NCI-H510A treated with DMSO at 0.1 percent for 48 hours (cell line): ENCODE data around the gene KCTD16.

Experiments used
- DNase-seq: peaks from one replicate; lab custom pipeline; 2025; lab: John Stamatoyannopoulos, UW

The KCTD16 gene

DNA sequence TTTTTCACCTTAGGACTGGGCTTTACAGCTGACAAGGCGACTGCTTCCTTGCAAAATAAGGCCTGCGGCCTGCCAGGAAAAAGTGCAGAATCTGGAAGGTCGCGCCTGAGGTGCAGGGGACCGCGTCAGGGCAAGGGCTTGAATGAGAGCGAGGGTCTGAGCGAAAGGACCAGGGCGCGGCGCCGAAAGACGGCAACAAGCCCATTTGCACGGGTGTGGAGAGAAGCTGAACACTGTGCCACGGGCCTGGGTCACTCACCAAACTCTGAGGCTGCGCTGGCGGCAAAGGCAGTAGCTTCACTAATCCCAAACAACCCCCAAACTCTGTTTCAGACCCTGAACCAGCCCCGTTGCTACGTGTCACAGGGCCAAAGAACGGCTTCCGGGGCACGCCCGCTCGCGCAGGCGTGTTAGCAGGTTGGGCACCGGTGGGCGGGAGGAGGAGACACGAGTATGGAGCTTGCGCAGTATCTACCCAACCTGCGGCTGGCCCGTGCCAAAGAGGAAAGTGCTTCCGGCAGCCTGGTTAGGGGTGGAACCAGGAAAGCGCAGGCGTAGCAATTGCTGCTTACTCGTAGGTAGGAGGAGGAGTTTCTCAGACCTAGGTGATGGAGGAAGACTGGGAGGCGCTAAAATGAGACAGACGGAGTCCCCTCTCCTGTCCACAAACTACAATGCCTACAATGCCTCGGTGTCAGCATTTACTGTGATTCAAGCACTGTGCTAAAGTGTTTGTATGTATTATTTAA, at the start of gene KCTD16, which contains the start of gene YIPF5:
Gene KCTD16, plus strand, starts transcription at position 598 of the 749 bp plus-strand sequence.
Gene YIPF5, minus strand, starts transcription at position 384 of the 749 bp plus-strand sequence. CDS start 704 bp downstream, outside the sequence.
- peak; percentile 84 for DNase-seq

- DNase-seq = no peak
Observed at GRCh38 chr5:144121577-144121976, 49.1 kb upstream of the KCTD16 start.

GRCh38 chr5:144122081-144122480, 48.6 kb upstream of the KCTD16 start:
- DNase-seq = no peak

DNA sequence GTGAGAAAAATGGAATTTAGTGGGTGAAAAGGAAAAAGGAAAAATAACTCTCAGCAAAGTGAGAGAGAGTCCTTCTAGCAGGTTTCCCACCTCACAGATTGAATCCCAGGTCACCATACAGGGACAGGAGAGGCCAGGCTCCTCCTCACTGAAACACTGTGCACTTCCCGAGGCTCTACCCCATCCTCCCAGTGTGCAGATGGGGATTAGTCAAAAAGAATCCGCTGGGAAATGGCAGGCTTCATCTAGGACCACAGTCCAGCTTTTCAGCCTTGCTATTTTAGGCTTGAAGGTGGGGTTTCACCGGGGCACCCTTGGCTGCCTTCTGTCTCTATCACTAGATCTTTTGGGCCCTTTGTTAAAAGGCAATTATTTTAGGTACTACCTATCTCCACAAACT, 48.0 kb upstream of the KCTD16 start:
- DNase-seq = no peak

DNA sequence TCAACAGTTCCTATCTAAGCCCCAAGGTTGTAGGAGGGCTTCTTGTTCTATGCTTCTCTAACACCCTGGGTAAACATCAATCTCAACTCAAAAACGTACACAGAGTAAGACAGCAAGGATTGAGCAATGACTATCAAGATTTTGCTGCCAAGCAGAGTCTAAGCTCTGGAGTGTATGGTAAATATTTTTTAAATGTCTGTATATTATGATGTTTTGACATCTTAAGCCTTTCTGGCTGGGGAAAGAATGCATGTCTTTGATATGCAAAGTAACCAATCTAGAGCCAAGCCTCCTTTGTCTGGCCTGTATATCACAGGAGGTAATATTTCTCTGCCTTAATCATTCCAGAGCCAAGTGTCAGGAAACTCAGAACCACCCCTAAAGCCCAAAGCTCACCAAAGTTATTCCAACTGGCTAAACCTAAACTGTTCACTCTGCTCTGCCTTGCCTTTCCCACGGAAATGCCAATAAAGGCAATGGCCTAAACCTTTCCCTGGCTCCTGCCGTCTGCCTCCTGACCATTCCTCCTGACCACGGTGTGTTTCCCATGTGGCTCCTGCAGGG, 45.4 kb upstream of the KCTD16 start:
- DNase-seq = no peak

GRCh38 chr5:144126707-144127106, 44.0 kb upstream of the KCTD16 start:
- no peak for DNase-seq

DNA sequence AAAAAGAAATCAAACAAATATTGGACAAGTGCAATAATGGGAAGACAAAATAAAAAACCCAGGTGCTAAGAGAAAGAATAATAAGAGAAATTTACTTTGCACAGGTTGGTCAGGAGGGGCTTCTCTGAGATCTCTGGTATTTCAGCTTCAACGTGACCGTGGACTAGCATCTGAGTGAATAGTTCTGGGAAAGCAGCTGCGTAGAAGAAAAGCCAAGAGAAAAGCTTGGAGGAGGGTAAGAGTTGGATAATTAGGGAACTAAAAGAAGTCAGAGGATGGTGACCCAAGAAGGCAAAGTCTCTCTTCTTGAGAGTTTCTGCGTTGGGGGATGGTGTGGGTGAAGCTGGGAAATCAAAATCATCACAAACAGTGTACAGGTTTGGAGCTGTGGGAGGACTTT, 41.8 kb upstream of the KCTD16 start:
- no peak for DNase-seq

- no peak for DNase-seq
Observed at GRCh38 chr5:144130306-144130705, 40.4 kb upstream of the KCTD16 start.

GRCh38 chr5:144131261-144131660, 39.4 kb upstream of the KCTD16 start:
- no peak for DNase-seq

- no peak for DNase-seq
Observed at GRCh38 chr5:144133050-144133633, 37.5 kb upstream of the KCTD16 start.

DNA sequence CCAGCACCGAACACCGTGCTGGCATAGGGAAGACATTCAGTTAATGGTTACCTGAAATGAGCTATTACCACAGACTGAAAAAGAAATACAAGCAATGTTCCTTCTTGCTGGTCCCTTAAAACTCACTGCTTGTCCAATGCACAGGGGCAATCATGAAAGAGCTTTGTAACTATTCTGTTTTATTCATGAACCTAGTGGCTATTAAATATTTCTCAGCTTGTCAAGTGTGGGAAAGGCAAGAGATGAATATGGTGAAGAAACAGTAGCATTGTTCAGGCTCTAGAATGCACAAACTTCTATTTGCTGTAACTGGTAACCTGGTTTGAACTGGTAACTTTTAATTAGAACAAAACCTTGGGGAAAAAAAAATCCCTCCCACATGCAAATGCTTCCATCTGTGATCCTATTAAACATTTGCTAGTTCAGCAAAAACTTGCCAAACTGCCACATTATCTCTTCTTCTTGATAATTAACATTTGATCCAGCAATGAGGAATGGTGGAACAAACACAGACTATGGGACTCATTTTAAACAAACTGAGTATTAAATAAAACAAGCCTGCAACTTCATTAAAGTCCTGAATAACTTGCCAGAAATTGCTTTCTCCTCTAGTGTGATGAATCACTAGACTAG, 36.4 kb upstream of the KCTD16 start:
- DNase-seq = no peak

- no peak for DNase-seq
Observed at GRCh38 chr5:144135113-144135762, 35.4 kb upstream of the KCTD16 start.

- no peak for DNase-seq
Observed at GRCh38 chr5:144139586-144139985, 31.1 kb upstream of the KCTD16 start.

DNA sequence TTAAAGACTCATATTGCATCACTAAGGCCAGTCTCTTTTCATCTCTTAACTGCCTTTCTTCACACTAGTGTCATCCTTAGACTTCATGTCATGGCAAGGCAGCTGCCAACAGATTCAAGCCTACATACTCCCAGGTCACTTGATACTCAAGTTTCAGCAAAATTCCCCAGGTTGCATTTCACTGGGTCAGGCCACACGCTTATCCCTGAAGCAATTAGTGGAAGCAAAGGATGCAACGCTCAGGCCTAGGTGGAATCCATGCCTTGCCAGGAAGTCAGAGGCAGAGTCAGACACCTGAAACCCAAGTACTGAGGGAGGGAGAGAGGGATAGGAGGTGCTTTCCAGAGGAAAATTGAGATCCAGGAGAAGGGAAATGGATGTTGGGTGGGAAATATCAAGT, 29.1 kb upstream of the KCTD16 start:
- DNase-seq = peak; percentile 8

GRCh38 chr5:144142139-144142823, 28.4 kb upstream of the KCTD16 start:
- DNase-seq = peak; percentile 65

- DNase-seq = no peak
Observed at GRCh38 chr5:144142824-144143162, 27.9 kb upstream of the KCTD16 start.

DNA sequence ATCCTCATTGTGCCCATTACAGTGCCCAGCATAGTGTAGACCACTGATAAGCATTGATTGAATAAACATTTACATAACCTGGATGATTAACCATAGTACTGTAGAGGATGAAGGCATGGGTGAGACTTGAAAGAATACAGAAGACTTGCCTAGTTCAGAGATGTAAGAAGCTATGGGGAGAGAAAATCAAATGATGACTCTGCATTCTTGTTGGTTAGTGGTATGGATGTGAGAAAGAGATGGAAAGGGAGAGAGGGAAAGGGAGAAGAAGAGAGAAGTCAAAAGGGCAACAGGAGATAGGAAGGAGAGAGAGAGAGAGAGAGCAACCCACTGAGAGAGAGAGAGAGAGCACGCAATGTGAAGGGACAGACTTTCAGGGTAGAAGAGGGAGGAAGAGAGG, 27.0 kb upstream of the KCTD16 start:
- no peak for DNase-seq

DNA sequence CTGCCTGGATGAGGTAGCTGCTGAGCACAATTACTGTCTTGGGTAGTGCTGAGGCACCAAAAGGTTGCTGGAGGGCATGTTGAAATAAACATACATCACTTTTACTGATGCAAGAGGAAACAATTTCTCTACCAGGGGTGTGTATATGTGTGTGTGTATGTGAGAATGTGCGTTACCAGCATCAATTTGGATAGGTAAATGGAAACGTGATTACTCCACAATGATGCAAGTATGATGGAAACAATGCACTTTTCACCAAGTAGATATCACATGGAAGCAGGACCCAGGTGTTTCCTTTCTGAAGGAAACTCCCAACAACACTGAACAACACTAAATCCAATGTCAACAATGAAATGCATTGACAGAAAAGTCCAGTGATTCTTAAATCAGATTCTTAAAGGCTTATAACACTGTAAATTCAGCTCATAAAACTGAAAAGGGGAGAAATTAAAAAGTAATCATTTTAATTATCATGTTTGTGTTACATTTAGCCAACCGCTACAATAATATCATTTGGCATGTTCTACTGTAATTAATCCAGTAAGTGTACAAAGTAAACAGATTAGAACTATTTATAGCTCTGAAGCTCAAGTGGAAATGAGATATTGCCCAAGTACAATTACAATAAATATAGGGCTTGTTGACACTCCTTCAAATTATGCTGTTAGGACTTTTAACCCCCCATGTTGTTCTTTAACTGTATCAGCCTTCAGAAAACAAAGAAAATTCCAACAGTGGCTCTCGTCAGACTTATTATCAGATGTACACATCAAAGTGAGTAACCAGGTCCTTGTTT, 25.5 kb upstream of the KCTD16 start:
- DNase-seq = peak; percentile 2

- no peak for DNase-seq
Observed at GRCh38 chr5:144151026-144151425, 19.6 kb upstream of the KCTD16 start.

DNA sequence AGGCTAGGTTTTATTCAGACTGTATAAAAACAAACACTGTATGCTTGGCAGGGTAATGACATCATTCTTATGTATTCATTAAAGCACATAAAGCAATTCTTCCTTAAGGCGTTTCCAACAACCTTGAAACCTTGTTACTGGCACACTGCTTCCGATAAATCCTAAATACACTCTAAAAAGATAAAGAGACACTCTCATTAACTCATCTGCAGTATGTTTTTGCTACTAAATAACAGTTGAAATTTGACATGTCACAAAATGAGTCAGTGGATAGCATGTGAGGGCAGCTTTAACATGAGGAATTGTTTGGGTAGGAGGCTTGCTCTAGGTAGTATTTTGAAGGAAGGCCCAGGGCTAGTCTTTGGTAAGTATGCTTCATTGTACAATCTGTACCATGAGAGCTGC, 13.9 kb upstream of the KCTD16 start:
- no peak for DNase-seq

DNA sequence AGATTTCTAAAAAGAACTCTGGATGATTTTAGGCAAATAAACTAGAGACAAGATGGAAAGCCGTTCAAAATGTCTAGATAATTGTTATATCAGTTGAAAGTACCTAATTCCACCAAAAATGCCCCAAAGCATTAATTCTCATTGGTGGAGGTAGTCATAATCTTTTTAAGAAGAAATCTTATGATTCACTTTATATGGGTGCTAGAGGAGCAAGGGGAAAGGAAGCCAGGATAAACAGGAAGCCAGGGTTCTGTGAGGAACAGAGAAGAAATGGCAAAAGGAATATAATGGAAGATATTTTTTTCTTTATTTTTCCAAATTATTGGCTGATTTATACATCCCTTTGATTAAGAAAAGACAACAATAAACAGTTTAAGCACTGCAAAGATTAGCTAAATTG, 8.0 kb upstream of the KCTD16 start:
- DNase-seq = no peak
